ENCODE data around the gene TMEM59L. TPM values are rescaled to one million over a fixed set of nuclear protein-coding genes. Genes with fewer than 3 reads are reported as not detected.

TMEM59L gene
- total RNA-seq, 1 donor from 2014 or later = 0.11 TPM

DNA sequence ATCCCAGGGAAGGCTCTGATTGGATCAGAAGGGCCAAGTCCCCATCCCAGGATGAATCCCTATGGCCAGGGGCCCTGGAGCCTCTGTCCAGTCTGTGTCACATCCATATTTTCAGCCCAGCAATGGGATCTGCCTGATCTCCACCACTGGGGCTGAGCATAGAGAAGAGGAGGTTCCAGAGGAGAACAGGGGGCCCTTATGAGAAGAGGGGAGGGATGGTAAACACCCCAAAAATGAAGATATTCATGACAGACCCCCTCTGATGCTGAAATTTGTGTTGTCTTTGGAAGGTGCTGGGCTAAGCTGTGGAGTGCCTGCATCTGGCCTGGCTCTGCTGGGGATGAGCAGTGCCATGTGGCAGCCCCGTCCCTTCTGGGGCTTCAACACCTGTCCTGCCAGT is 38.6 kb downstream of the TMEM59L start:
- Histone ChIP-seq H3K27ac (no peak overlapping the region), H3K36me3 (no peaks in the 10 kb centered on the region), H2AFZ (replicated peaks) (no peak overlapping the region), H3K79me2 (ENCODE audit: low read depth) (no peaks in the 10 kb centered on the region), H3K4me2 (no peak overlapping the region), H4K20me1 (ENCODE audit: low read depth) (peaks cover 74% of the 10 kb centered on the region), H3K9me3 (ENCODE audit: low read depth) (no peaks in the 10 kb centered on the region), H3K9ac (no peak overlapping the region), H3K4me1 (peaks cover 9% of the 10 kb centered on the region), H3K27me3 (no peaks in the 10 kb centered on the region), H3K4me3 (no peak overlapping the region), H3F3A (ENCODE audit: low read depth) (no peaks in the 10 kb centered on the region)
- no peak for DNase-seq (ENCODE audit: low spot score)
- Mint-ChIP-seq H3K27ac (peak overlapping the region; percentile 33), H3K27me3 (ENCODE audit: insufficient read depth, low read depth) (peaks cover 12% of the 10 kb centered on the region), H3K9me3 (no peaks in the 10 kb centered on the region), H3K4me1 (peaks cover 61% of the 10 kb centered on the region), H3K4me3 (peak overlapping the region; percentile 50), H3K36me3 (peaks cover 5% of the 10 kb centered on the region)
- TF ChIP-seq EZH2phosphoT487 (IDR thresholded peaks at IDR 0.05) (no peak), EZH2 (IDR thresholded peaks at IDR 0.05) (no peak)
- TF ChIP-seq, protein P1, sequence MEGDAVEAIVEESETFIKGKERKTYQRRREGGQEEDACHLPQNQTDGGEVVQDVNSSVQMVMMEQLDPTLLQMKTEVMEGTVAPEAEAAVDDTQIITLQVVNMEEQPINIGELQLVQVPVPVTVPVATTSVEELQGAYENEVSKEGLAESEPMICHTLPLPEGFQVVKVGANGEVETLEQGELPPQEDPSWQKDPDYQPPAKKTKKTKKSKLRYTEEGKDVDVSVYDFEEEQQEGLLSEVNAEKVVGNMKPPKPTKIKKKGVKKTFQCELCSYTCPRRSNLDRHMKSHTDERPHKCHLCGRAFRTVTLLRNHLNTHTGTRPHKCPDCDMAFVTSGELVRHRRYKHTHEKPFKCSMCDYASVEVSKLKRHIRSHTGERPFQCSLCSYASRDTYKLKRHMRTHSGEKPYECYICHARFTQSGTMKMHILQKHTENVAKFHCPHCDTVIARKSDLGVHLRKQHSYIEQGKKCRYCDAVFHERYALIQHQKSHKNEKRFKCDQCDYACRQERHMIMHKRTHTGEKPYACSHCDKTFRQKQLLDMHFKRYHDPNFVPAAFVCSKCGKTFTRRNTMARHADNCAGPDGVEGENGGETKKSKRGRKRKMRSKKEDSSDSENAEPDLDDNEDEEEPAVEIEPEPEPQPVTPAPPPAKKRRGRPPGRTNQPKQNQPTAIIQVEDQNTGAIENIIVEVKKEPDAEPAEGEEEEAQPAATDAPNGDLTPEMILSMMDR (IDR thresholded peaks at IDR 0.05) = no peak

DNA sequence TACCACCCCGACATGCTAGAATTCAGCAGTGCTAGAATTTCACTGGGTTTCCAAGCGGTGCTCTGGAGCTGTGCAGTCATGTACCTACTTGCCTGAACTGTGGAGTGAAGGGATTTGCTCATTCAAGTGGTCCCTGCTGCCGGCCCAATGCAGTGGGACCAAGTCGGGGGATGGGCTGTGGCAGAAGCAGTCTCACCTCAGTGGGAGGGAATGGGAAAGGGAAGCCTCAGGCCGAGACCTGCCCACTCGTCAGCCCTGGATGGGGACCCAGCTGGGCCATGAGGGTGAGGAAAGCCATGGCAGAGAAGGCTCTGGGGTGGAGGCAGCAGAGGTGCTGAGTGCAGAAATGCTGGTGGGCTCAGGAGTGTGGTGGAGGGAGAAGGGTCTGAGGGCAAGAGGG is 39.1 kb downstream of the TMEM59L start:
- Mint-ChIP-seq H3K4me3 (peak overlapping the region; percentile 50), H3K27me3 (ENCODE audit: insufficient read depth, low read depth) (peaks cover 12% of the 10 kb centered on the region), H3K9me3 (no peaks in the 10 kb centered on the region), H3K27ac (peak overlapping the region; percentile 33), H3K36me3 (peaks cover 5% of the 10 kb centered on the region), H3K4me1 (peaks cover 60% of the 10 kb centered on the region)
- Histone ChIP-seq H3K79me2 (ENCODE audit: low read depth) (no peaks in the 10 kb centered on the region), H3K9ac (no peak overlapping the region), H2AFZ (replicated peaks) (no peak overlapping the region), H3F3A (ENCODE audit: low read depth) (no peaks in the 10 kb centered on the region), H3K4me1 (peaks cover 9% of the 10 kb centered on the region), H3K9me3 (ENCODE audit: low read depth) (no peaks in the 10 kb centered on the region), H3K4me2 (no peak overlapping the region), H3K27me3 (no peaks in the 10 kb centered on the region), H3K27ac (no peak overlapping the region), H4K20me1 (ENCODE audit: low read depth) (peaks cover 73% of the 10 kb centered on the region), H3K36me3 (no peaks in the 10 kb centered on the region), H3K4me3 (no peak overlapping the region)
- TF ChIP-seq, protein P1 (IDR thresholded peaks at IDR 0.05) = no peak
- no peak for DNase-seq (ENCODE audit: low spot score)

DNA sequence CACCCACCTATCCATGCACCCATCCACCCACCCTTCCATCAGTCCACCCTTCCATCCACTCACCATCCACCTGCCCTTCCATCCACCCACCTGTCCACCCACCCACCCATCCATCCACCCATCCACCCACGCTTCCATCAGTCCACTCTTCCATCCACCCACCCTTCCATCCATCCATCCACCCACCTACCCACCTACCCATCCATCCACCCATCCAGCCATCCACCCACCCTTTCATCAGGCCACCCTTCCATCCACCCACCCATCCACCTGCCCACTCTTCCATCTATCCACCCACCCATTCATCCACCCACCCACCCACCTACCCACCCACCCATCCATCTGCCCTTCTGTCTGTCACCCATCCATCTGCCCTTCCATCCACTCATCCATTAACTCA is 41.2 kb downstream of the TMEM59L start:
- no peaks in the 10 kb centered on the region for H3K9me3 ChIP-seq (ENCODE audit: low read depth)
- H3K4me3 ChIP-seq = no peak overlapping the region
- H3F3A ChIP-seq (ENCODE audit: low read depth) = no peaks in the 10 kb centered on the region
- TF ChIP-seq, protein P1 (IDR thresholded peaks at IDR 0.05) = no peak
- TF ChIP-seq EZH2 (IDR thresholded peaks at IDR 0.05) = no peak
- TF ChIP-seq EZH2phosphoT487 (IDR thresholded peaks at IDR 0.05) = no peak
- H3K27me3 Mint-ChIP-seq (ENCODE audit: insufficient read depth, low read depth) = peaks cover 7% of the 10 kb centered on the region
- H3K27me3 ChIP-seq = no peaks in the 10 kb centered on the region
- H2AFZ ChIP-seq (replicated peaks) = no peak overlapping the region
- H3K27ac ChIP-seq = no peak overlapping the region
- peaks cover 74% of the 10 kb centered on the region for H4K20me1 ChIP-seq (ENCODE audit: low read depth)
- no peak overlapping the region for H3K27ac Mint-ChIP-seq
- H3K36me3 ChIP-seq = no peaks in the 10 kb centered on the region
- no peak overlapping the region for H3K9ac ChIP-seq
- no peak for DNase-seq (ENCODE audit: low spot score)
- peaks cover 4% of the 10 kb centered on the region for H3K36me3 Mint-ChIP-seq
- no peaks in the 10 kb centered on the region for H3K9me3 Mint-ChIP-seq
- H3K4me1 Mint-ChIP-seq = peaks cover 63% of the 10 kb centered on the region
- no peak overlapping the region for H3K4me3 Mint-ChIP-seq
- H3K79me2 ChIP-seq (ENCODE audit: low read depth) = no peaks in the 10 kb centered on the region
- no peak overlapping the region for H3K4me2 ChIP-seq
- H3K4me1 ChIP-seq = peaks cover 18% of the 10 kb centered on the region

Data from neural progenitor cell (in vitro differentiated cells).